Spleen (tissue), 7 donors: Measurements from ENCODE around the gene IFI35.

Experiments used
- CTCF ChIP-seq, 11 experiments: fragments of 200-600 bp in 7 of 11; fragments of 450-650 bp in 4 of 11; sonication (generic) in 4 of 11; IDR thresholded peaks in 8 of 11; conservative IDR thresholded peaks in 3 of 11; 1 replicate in 7 of 11; 2 replicates in 4 of 11; pipeline versions ENCODE4 v1.4.0 to v1.8.0; 2016 to 2021; ENCODE audit warnings: antibody characterized with exemption in 11 of 11, inconsistent platforms in 4 of 11, mild to moderate bottlenecking in 1 of 11
- POLR2A ChIP-seq, 3 donors: fragments of 450-650 bp; IDR thresholded peaks; one replicate each; pipeline ENCODE4 v1.5.1; 2017; ENCODE audit warnings: antibody characterized with exemption in 3 of 3, mild to moderate bottlenecking in 1 of 3
- donor health status: DM: no; HTN: no; CAD: no; lungs with moderate emphysema.
- donor health status: DM: no; HTN: no; CAD: no.
- donor health status: DM: no; HTN: no; CAD: no.

- TF ChIP-seq CTCF (IDR thresholded peaks at IDR 0.05 in 8 of 11, conservative IDR thresholded peaks at IDR 0.05 in 3 of 11): no peak
- no peak for TF ChIP-seq POLR2A (IDR thresholded peaks at IDR 0.05)
Measured at GRCh38 chr17:43043307-43043706, 36.7 kb downstream of the IFI35 start.
